ENCODE measurements around the gene INTS7. TPM values are rescaled to one million over a fixed set of nuclear protein-coding genes. Genes with fewer than 3 reads are reported as not detected.

INTS7 gene
- total and polyA plus RNA-seq, 9 of the 15 experiments (the other 6 are each of a cell fraction or from before 2014, with no cell fraction given): 27.3 to 68.4 (median 40.4) TPM

- no peak; the same call in 1 of the 2 replicates for TF ChIP-seq CXXC5 (CRISPR knock-in tag; IDR thresholded peaks at IDR 0.05)
- TF ChIP-seq SMARCA5 (IDR thresholded peaks at IDR 0.05): 0 out of 2 replicates have a peak, but pooled peaks have one; percentile 27
- TF ChIP-seq ZBTB8A (IDR thresholded peaks at IDR 0.05; ENCODE audit: partially characterized antibody): no peak
- 0 out of 2 replicates have a peak, but pooled peaks have one; percentile 15 for TF ChIP-seq SMARCC2 (IDR thresholded peaks at IDR 0.05; ENCODE audit: low read depth)
- 0 out of 2 replicates have a peak, but pooled peaks have one; percentile 19 for TF ChIP-seq FOXM1 (IDR thresholded peaks at IDR 0.05; ENCODE audit: low read depth)
- TF ChIP-seq FOXM1 (CRISPR knock-in tag; IDR thresholded peaks at IDR 0.05; ENCODE audit: low read depth): no peak
- TF ChIP-seq, protein P1, sequence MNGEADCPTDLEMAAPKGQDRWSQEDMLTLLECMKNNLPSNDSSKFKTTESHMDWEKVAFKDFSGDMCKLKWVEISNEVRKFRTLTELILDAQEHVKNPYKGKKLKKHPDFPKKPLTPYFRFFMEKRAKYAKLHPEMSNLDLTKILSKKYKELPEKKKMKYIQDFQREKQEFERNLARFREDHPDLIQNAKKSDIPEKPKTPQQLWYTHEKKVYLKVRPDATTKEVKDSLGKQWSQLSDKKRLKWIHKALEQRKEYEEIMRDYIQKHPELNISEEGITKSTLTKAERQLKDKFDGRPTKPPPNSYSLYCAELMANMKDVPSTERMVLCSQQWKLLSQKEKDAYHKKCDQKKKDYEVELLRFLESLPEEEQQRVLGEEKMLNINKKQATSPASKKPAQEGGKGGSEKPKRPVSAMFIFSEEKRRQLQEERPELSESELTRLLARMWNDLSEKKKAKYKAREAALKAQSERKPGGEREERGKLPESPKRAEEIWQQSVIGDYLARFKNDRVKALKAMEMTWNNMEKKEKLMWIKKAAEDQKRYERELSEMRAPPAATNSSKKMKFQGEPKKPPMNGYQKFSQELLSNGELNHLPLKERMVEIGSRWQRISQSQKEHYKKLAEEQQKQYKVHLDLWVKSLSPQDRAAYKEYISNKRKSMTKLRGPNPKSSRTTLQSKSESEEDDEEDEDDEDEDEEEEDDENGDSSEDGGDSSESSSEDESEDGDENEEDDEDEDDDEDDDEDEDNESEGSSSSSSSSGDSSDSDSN (IDR thresholded peaks at IDR 0.05; ENCODE audit: borderline replicate concordance in 1 of 2, low read depth in 2 of 2, low read length in 2 of 2): no peak
- no peak for TF ChIP-seq ELK3 (CRISPR knock-in tag; IDR thresholded peaks at IDR 0.05)
- no peak for TF ChIP-seq ZFP30 (CRISPR knock-in tag; IDR thresholded peaks at IDR 0.05; ENCODE audit: borderline replicate concordance)
- no peak; the same call in 1 of the 2 replicates for TF ChIP-seq CC2D1A (IDR thresholded peaks at IDR 0.05)
- TF ChIP-seq CEBPB (tag; IDR thresholded peaks at IDR 0.05): peak; percentile 96
- TF ChIP-seq RBM15 (IDR thresholded peaks at IDR 0.05; ENCODE audit: insufficient read depth, low read length): no peak
- no peak for TF ChIP-seq ELF2 (CRISPR knock-in tag; IDR thresholded peaks at IDR 0.05)
- TF ChIP-seq, protein P2, sequence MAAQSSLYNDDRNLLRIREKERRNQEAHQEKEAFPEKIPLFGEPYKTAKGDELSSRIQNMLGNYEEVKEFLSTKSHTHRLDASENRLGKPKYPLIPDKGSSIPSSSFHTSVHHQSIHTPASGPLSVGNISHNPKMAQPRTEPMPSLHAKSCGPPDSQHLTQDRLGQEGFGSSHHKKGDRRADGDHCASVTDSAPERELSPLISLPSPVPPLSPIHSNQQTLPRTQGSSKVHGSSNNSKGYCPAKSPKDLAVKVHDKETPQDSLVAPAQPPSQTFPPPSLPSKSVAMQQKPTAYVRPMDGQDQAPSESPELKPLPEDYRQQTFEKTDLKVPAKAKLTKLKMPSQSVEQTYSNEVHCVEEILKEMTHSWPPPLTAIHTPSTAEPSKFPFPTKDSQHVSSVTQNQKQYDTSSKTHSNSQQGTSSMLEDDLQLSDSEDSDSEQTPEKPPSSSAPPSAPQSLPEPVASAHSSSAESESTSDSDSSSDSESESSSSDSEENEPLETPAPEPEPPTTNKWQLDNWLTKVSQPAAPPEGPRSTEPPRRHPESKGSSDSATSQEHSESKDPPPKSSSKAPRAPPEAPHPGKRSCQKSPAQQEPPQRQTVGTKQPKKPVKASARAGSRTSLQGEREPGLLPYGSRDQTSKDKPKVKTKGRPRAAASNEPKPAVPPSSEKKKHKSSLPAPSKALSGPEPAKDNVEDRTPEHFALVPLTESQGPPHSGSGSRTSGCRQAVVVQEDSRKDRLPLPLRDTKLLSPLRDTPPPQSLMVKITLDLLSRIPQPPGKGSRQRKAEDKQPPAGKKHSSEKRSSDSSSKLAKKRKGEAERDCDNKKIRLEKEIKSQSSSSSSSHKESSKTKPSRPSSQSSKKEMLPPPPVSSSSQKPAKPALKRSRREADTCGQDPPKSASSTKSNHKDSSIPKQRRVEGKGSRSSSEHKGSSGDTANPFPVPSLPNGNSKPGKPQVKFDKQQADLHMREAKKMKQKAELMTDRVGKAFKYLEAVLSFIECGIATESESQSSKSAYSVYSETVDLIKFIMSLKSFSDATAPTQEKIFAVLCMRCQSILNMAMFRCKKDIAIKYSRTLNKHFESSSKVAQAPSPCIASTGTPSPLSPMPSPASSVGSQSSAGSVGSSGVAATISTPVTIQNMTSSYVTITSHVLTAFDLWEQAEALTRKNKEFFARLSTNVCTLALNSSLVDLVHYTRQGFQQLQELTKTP (IDR thresholded peaks at IDR 0.05; ENCODE audit: low read depth in 1 of 2, partially characterized antibody in 2 of 2): no peak
- 0 out of 2 replicates have a peak, but pooled peaks have one; percentile 46 for TF ChIP-seq ZNF24 (IDR thresholded peaks at IDR 0.05)
- TF ChIP-seq ZNF217 (CRISPR knock-in tag; IDR thresholded peaks at IDR 0.05): no peak
- no peak for TF ChIP-seq HDGF (IDR thresholded peaks at IDR 0.05)
- no peak for TF ChIP-seq SIN3A (IDR thresholded peaks at IDR 0.05; ENCODE audit: borderline replicate concordance in 2 of 2, control insufficient read depth in 1 of 2, low read depth in 2 of 2, low read length in 2 of 2)
- TF ChIP-seq CHD2 (IDR thresholded peaks at IDR 0.05; ENCODE audit: low read depth, low read length): 0 out of 2 replicates have a peak, but pooled peaks have one; percentile 21
- no peak for TF ChIP-seq NR1H2 (CRISPR knock-in tag; IDR thresholded peaks at IDR 0.05)
- 0 out of 4 replicates have a peak, but pooled peaks of 1 of the 2 experiments have one; percentile 24 for TF ChIP-seq SIX5 (IDR thresholded peaks at IDR 0.05; ENCODE audit: borderline replicate concordance in 1 of 2, insufficient read depth in 1 of 2, low read depth in 1 of 2, low read length in 2 of 2)
- peak; percentile 16 to 56; a peak in 2 of 4 replicates for TF ChIP-seq KDM1A (IDR thresholded peaks at IDR 0.05)
Observed at GRCh38 chr1:212034516-212035122, 738 bp downstream of the INTS7 start (continued).

Data from K562 (cell line).